Endothelial cell of umbilical vein (primary cell): ENCODE measurements around the gene ANKRD34A. TPM values are rescaled to one million over a fixed set of nuclear protein-coding genes. Genes with fewer than 3 reads are reported as not detected.

Experiments
- BruUV-seq: library from RNA; stranded (reverse); fragments of 400-500 nt; replicated peaks from 2 replicates; lab custom pipeline; 2021; lab: Mats Ljungman, UMichigan
- CTCF ChIA-PET: fragments of 300-600, 350-600 bp; sonication (Branson Sonifier 250); formaldehyde crosslinking; loops from one replicate; lab custom pipeline; 2021; ENCODE audit warnings: antibody characterized with exemption, inconsistent platforms; lab: Charles Lee
- POLR2A ChIA-PET: fragments of 300-600, 350-600 bp; sonication (Branson Sonifier 250); formaldehyde crosslinking; loops from one replicate; lab custom pipeline; 2021; ENCODE audit warnings: antibody characterized with exemption, inconsistent platforms; lab: Charles Lee
- DNase-seq: peaks from one replicate; pipeline ENCODE4 v3.0.0-alpha.2; 2011; ENCODE audit warnings: low read depth, low spot score
- FAIRE-seq: peaks from 2 replicates; lab custom pipeline; 2011; peaks lifted over from hg19 to GRCh38; lab: Jason Lieb, UNC
- H2AFZ ChIP-seq: 2 replicates; pipeline ENCODE4 v1.6.0; 2012; ENCODE audit warnings: low read depth, low read length, control low read depth, inconsistent platforms
- H3K27ac ChIP-seq: 2 replicates; pipeline ENCODE4 v1.5.1; 2011; ENCODE audit warnings: low read depth, mild to moderate bottlenecking, control low read depth, low read length, moderate library complexity; ENCODE audit not compliant: insufficient read depth
- H3K27me3 ChIP-seq, 2 experiments: 2 replicates each; pipeline versions ENCODE4 v1.6.0 to v1.6.1; 2011; ENCODE audit warnings: low read length in 2 of 2, mixed read lengths in 1 of 2; ENCODE audit not compliant: control insufficient read depth in 2 of 2, insufficient read depth in 2 of 2
- H3K36me3 ChIP-seq, 2 experiments: 2 replicates in 1 of 2; 3 replicates in 1 of 2; pipeline ENCODE4 v1.5.1; 2011; ENCODE audit warnings: low read length in 2 of 2, mild to moderate bottlenecking in 1 of 2, moderate library complexity in 1 of 2; ENCODE audit not compliant: control insufficient read depth in 2 of 2, insufficient read depth in 2 of 2; ENCODE audit errors: extremely low read depth in 1 of 2
- H3K4me1 ChIP-seq: 3 replicates; pipeline ENCODE4 v1.5.1; 2011; ENCODE audit warnings: mild to moderate bottlenecking, low read length; ENCODE audit not compliant: control insufficient read depth, insufficient read depth; ENCODE audit errors: extremely low read depth
- H3K4me2 ChIP-seq: 2 replicates; pipeline ENCODE4 v1.6.1; 2011; ENCODE audit warnings: low read length, control low read depth, mixed read lengths; ENCODE audit not compliant: insufficient read depth
- H3K4me3 ChIP-seq, 3 experiments: fragments of 200-600 bp in 1 of 3; sonication (generic), shearing (Covaris generic) in 1 of 3; replicated peaks in 1 of 3; 2 replicates each; pipeline ENCODE4 v1.5.1; 2011 to 2016; ENCODE audit warnings: control low read depth in 3 of 3, low read length in 3 of 3, mild to moderate bottlenecking in 2 of 3, inconsistent platforms in 1 of 3, low read depth in 1 of 3, moderate library complexity in 1 of 3; ENCODE audit not compliant: insufficient read depth in 1 of 3
- H3K79me2 ChIP-seq: 2 replicates; pipeline ENCODE4 v1.6.0; 2012; ENCODE audit warnings: low read length, inconsistent platforms; ENCODE audit not compliant: control insufficient read depth, insufficient read depth
- H3K9ac ChIP-seq: replicated peaks from 2 replicates; pipeline ENCODE3; 2011; ENCODE audit warnings: low read length, control low read depth; ENCODE audit not compliant: insufficient read depth; ENCODE audit errors: extremely low read depth
- H3K9me1 ChIP-seq: replicated peaks from 3 replicates; pipeline ENCODE4 v1.6.0; 2011; ENCODE audit warnings: mild to moderate bottlenecking, low read length; ENCODE audit not compliant: control insufficient read depth, insufficient read depth; ENCODE audit errors: extremely low read depth
- H3K9me3 ChIP-seq: replicated peaks from 2 replicates; pipeline ENCODE4 v1.5.1; 2012; ENCODE audit warnings: low read length, inconsistent platforms; ENCODE audit not compliant: control insufficient read depth, insufficient read depth
- H4K20me1 ChIP-seq: replicated peaks from 2 replicates; pipeline ENCODE3; 2011; ENCODE audit warnings: mild to moderate bottlenecking, low read length; ENCODE audit not compliant: control insufficient read depth, insufficient read depth; ENCODE audit errors: extremely low read depth
- EZH2 ChIP-seq: IDR thresholded peaks from 2 replicates; pipeline ENCODE4 v1.6.1; 2012; ENCODE audit warnings: borderline replicate concordance, low read depth, mild to moderate bottlenecking, moderate library complexity, low read length, inconsistent platforms; ENCODE audit not compliant: severe bottlenecking
- FOS ChIP-seq: IDR thresholded peaks from 2 replicates; pipeline ENCODE4 v1.6.1; 2011; ENCODE audit warnings: mild to moderate bottlenecking, low read length, moderate library complexity, borderline replicate concordance; ENCODE audit not compliant: insufficient read depth
- GATA2 ChIP-seq: IDR thresholded peaks from 2 replicates; pipeline ENCODE4 v1.7.0; 2011; ENCODE audit warnings: low read depth, mild to moderate bottlenecking, moderate library complexity, mixed read lengths, low read length; ENCODE audit not compliant: insufficient read length, insufficient read depth
- JUN ChIP-seq: IDR thresholded peaks from 2 replicates; pipeline ENCODE4 v1.6.1; 2011; ENCODE audit warnings: borderline replicate concordance, low read depth; ENCODE audit not compliant: insufficient read length, insufficient read depth
- POLR2A ChIP-seq: IDR thresholded peaks from 2 replicates; pipeline ENCODE4 v1.6.1; 2012; ENCODE audit warnings: low read depth, mild to moderate bottlenecking, control low read depth, low read length
- POLR2AphosphoS5 ChIP-seq: IDR thresholded peaks from 2 replicates; pipeline ENCODE4 v1.6.1; 2012; ENCODE audit warnings: low read depth, mild to moderate bottlenecking, control low read depth, low read length, moderate library complexity; ENCODE audit not compliant: insufficient read depth
- dilution Hi-C: fragments of 300-500 bp; cut with MboI; formaldehyde crosslinking; loops from one replicate; pipeline ENCODE4 v1.15.0; 2019; ENCODE audit warnings: low sequenced_read_pairs; ENCODE audit not compliant: extremely low pct_ligation_motif_present
- intact Hi-C: fragments of 100-400 bp; cut with micrococcal nuclease; formaldehyde crosslinking; loops from one replicate; pipeline ENCODE4 v1.10.0; 2022
- polyA plus RNA-seq, 4 experiments: library from polyadenylated mRNA; depleted of rRNA in 3 of 4; stranded (reverse) in 3 of 4; unstranded in 1 of 4; fragments of >200 nt; gene quantifications; 2 replicates each; pipeline versions ENCODE4 v1.2.1 to v1.2.3, GENCODE V29; 2011 to 2012; ENCODE audit warnings: missing spikeins in 1 of 4
- total RNA-seq: library from RNA; stranded (reverse); gene quantifications from 2 replicates; pipeline ENCODE4 v1.2.3, GENCODE V29; 2021
- TF ChIP-seq, protein P1 (sequence below): IDR thresholded peaks from 2 replicates; pipeline ENCODE4 v1.6.1; 2011; ENCODE audit not compliant: insufficient read depth, insufficient read length
- TF ChIP-seq, protein P2 (sequence below), 2 donors: IDR thresholded peaks; 1 replicate in 1 of 2; 2 replicates in 1 of 2; pipeline ENCODE4 v1.5.1; 2011; ENCODE audit warnings: low read length in 2 of 2, mild to moderate bottlenecking in 2 of 2, moderate library complexity in 2 of 2, control low read depth in 1 of 2, inconsistent platforms in 1 of 2, low read depth in 1 of 2; ENCODE audit not compliant: insufficient read depth in 1 of 2; ENCODE audit errors: extremely low read depth in 1 of 2

The ANKRD34A gene
- total and polyA plus RNA-seq, 2 donors (not counting 3 experiments of a cell fraction or from before 2014, with no cell fraction given): 0.24 to 0.43 TPM

DNA sequence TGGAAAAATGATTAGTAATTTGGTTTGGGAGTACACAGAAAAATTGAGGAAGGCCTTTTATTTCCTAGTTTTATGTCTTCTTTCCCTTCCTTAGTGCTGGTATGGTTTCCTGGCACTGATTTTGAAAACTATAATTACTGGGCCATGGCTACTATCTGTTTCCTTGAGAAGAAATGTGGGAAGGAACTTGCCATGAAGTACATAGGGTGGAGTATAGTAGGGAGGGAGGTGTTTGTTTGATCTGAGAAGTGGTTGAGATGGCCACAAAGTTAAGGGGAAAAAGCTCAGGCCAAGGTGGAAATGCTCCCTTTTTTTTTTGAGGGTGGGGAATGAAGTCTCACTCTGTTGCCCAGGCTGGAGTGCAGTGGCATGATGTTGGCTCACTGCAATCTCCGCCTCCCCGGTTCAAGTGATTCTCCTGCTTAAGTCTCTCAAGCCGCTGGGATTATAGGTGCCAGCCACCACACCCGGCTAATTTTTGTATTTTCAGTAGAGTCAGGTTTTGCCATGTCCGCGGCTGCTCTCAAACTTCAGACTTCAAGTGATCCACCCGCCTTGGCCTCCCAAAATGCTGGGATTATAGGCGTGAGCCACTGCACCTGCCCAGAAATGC, 45.9 kb upstream of the ANKRD34A start:
- H3K4me3 ChIP-seq: no peak overlapping the region

More for the DNA sequence above, 45.9 kb upstream of the ANKRD34A start:
- POLR2A ChIA-PET: no interaction called here
- Histone ChIP-seq H3K4me1 (peaks cover 8% of the 10 kb centered on the region), H3K4me2 (no peak overlapping the region), H3K79me2 (no peaks in the 10 kb centered on the region), H4K20me1 (no peaks in the 10 kb centered on the region), H3K27ac (no peak overlapping the region), H3K9me1 (no peaks in the 10 kb centered on the region), H3K27me3 (no peaks in the 10 kb centered on the region), H2AFZ (peak overlapping the region; percentile 34), H3K9me3 (no peaks in the 10 kb centered on the region), H3K9ac (no peak overlapping the region), H3K36me3 (no peaks in the 10 kb centered on the region)
- dilution Hi-C loops: no loop called here
- no TSS peak for BruUV-seq
- TF ChIP-seq POLR2A: no peak
- TF ChIP-seq JUN: no peak
- TF ChIP-seq, protein P1, sequence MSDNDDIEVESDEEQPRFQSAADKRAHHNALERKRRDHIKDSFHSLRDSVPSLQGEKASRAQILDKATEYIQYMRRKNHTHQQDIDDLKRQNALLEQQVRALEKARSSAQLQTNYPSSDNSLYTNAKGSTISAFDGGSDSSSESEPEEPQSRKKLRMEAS: no peak
- TF ChIP-seq FOS: no peak
- TF ChIP-seq, protein P2, sequence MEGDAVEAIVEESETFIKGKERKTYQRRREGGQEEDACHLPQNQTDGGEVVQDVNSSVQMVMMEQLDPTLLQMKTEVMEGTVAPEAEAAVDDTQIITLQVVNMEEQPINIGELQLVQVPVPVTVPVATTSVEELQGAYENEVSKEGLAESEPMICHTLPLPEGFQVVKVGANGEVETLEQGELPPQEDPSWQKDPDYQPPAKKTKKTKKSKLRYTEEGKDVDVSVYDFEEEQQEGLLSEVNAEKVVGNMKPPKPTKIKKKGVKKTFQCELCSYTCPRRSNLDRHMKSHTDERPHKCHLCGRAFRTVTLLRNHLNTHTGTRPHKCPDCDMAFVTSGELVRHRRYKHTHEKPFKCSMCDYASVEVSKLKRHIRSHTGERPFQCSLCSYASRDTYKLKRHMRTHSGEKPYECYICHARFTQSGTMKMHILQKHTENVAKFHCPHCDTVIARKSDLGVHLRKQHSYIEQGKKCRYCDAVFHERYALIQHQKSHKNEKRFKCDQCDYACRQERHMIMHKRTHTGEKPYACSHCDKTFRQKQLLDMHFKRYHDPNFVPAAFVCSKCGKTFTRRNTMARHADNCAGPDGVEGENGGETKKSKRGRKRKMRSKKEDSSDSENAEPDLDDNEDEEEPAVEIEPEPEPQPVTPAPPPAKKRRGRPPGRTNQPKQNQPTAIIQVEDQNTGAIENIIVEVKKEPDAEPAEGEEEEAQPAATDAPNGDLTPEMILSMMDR (IDR thresholded peaks at IDR 0.05; ENCODE audit: extremely low read depth in 1 of 2, insufficient read depth in 1 of 2, low read depth in 1 of 2, low read length in 2 of 2): no peak
- TF ChIP-seq GATA2: no peak
- TF ChIP-seq POLR2AphosphoS5: no peak
- TF ChIP-seq EZH2: no peak
- intact Hi-C loops: no loop called here
- CTCF ChIA-PET: interaction anchor here (1.1 to 12.6 kb wide), 5 partner anchors 11 to 165 kb away, joined by 3 to 496 read pairs (median 23); partner anchors contain the start of genes ANKRD34A, HJV, NUDT17 and POLR3GL
- FAIRE-seq: no peak
- DNase-seq: peak; percentile 29
